Measurements from ENCODE around the gene PPP1R13B. TPM values are rescaled to one million over a fixed set of nuclear protein-coding genes. Genes with fewer than 3 reads are reported as not detected.
A peak's percentile ranks its signal among the peaks of the same experiment; 100 is the strongest.

Gene PPP1R13B
- polyA plus RNA-seq, 2 of the 4 experiments (the other 2 are of a cell fraction), result 2.2 to 2.7 TPM

GRCh38 chr14:103891667-103892215, 44.4 kb upstream of the PPP1R13B start:
- 0 out of 3 replicates have a peak, but pooled peaks cover 7% of the 10 kb centered on the region for H3K4me1 ChIP-seq
- CTCF ChIA-PET, result interaction anchor here (0.8 to 16.4 kb wide), 2 partner anchors 9 to 19 kb away, joined by 4 to 122 read pairs; no protein-coding TSS in a partner anchor
- no peak overlapping the region for H3K4me3 ChIP-seq
- H3K27ac ChIP-seq, result no peak overlapping the region
- H3K9me3 ChIP-seq, result no peaks in the 10 kb centered on the region
- no peak for DNase-seq (ENCODE audit: low read depth in 1 of 2, low spot score in 1 of 2)
- POLR2A ChIA-PET, result no interaction called here
- WGBS (ENCODE audit: missing lambda C conversion rate), result 86% methylated on average over 15 of the region's 15 CpGs
- TF ChIP-seq EHMT2 (IDR thresholded peaks at IDR 0.05; ENCODE audit: low read depth) (no peak), REST (IDR thresholded peaks at IDR 0.05) (no peak), ELK1 (IDR thresholded peaks at IDR 0.05; ENCODE audit: low read depth, low read length) (no peak), NPAS2 (CRISPR knock-in tag; IDR thresholded peaks at IDR 0.05; ENCODE audit: borderline replicate concordance) (no peak), MYC (IDR thresholded peaks at IDR 0.05; ENCODE audit: borderline replicate concordance, low read length) (no peak), CHD2 (IDR thresholded peaks at IDR 0.05; ENCODE audit: low read length, partially characterized antibody) (no peak), ATOH8 (CRISPR knock-in tag; IDR thresholded peaks at IDR 0.05; ENCODE audit: low read depth) (no peak)
- no peak for FAIRE-seq
- H3K4me2 ChIP-seq, result no peak overlapping the region
- no peak for ATAC-seq

GRCh38 chr14:103890821-103891666, 43.7 kb upstream of the PPP1R13B start:
- FAIRE-seq, result no peak
- POLR2A ChIA-PET, result no interaction called here

More at GRCh38 chr14:103890821-103891666, 43.7 kb upstream of the PPP1R13B start:
- H3K4me3 ChIP-seq, result no peak overlapping the region
- H3K9me3 ChIP-seq, result no peaks in the 10 kb centered on the region
- no peak overlapping the region for H3K27ac ChIP-seq
- no peak for DNase-seq (ENCODE audit: low read depth in 1 of 2, low spot score in 1 of 2)
- 82% methylated on average over 17 of the region's 18 CpGs for WGBS (ENCODE audit: missing lambda C conversion rate)
- 0 out of 3 replicates have a peak, but pooled peaks cover 7% of the 10 kb centered on the region for H3K4me1 ChIP-seq
- CTCF ChIA-PET, result interaction anchor here (0.6 to 16.4 kb wide), 5 partner anchors 9 to 19 kb away, joined by 3 to 122 read pairs (median 4); no protein-coding TSS in a partner anchor
- TF ChIP-seq PHF8 (IDR thresholded peaks at IDR 0.05; ENCODE audit: borderline replicate concordance, low read depth), result no peak
- no peak for TF ChIP-seq RAD21 (conservative IDR thresholded peaks at IDR 0.05 in 1 of 2, IDR thresholded peaks at IDR 0.05 in 1 of 2)
- no peak for TF ChIP-seq POLR2AphosphoS2 (conservative IDR thresholded peaks at IDR 0.05; ENCODE audit: low read length)
- TF ChIP-seq ATOH8 (CRISPR knock-in tag; IDR thresholded peaks at IDR 0.05; ENCODE audit: low read depth), result no peak
- TF ChIP-seq POLR2A (IDR thresholded peaks at IDR 0.05; ENCODE audit: low read length), result no peak
- no peak for TF ChIP-seq GATA3 (IDR thresholded peaks at IDR 0.05; ENCODE audit: borderline replicate concordance)
- TF ChIP-seq RARB (CRISPR knock-in tag; IDR thresholded peaks at IDR 0.05), result no peak
- no peak for TF ChIP-seq ESRRA (IDR thresholded peaks at IDR 0.05; ENCODE audit: borderline replicate concordance, low read length)
- no peak for TF ChIP-seq KDM1A (IDR thresholded peaks at IDR 0.05; ENCODE audit: low read depth)
- no peak for TF ChIP-seq BHLHE40 (IDR thresholded peaks at IDR 0.05; ENCODE audit: low read depth, low read length)
- no peak for TF ChIP-seq E2F6 (IDR thresholded peaks at IDR 0.05; ENCODE audit: borderline replicate concordance, low read depth)
- TF ChIP-seq MYC (IDR thresholded peaks at IDR 0.05; ENCODE audit: borderline replicate concordance, low read length), result no peak
- no peak for TF ChIP-seq HOXB5 (CRISPR knock-in tag; IDR thresholded peaks at IDR 0.05)
- ATAC-seq, result peak; percentile 11 to 35; a peak in 3 of 6 replicates
- H3K4me2 ChIP-seq, result no peak overlapping the region

Data from A549 (cell line).